Stomach (tissue), 9 donors: ENCODE measurements around the gene ANKRD23. TPM values are rescaled to one million over a fixed set of nuclear protein-coding genes. Genes with fewer than 3 reads are reported as not detected.
"Not testable (repeated sequence)": the region's sequence is repeated elsewhere in the genome, so short reads cannot be mapped to it uniquely, and the experiment has no call there.

Experiments
- DNase-seq, 2 donors: peaks; one replicate each; pipeline versions ENCODE4 v3.0.0 to v3.0.0-alpha.2; 2013 to 2019
- H3K27ac ChIP-seq, 5 donors: fragments of 200-600 bp in 4 of 5; sonication (generic) in 4 of 5; one replicate each; pipeline ENCODE4 v1.5.1; 2013 to 2019; ENCODE audit warnings: mild to moderate bottlenecking in 1 of 5, moderate library complexity in 1 of 5
- H3K27me3 ChIP-seq, 3 donors: fragments of 200-600 bp; sonication (generic); one replicate each; pipeline ENCODE4 v1.5.1; 2017 to 2019; ENCODE audit warnings: mixed run types in 1 of 3
- H3K36me3 ChIP-seq, 4 donors: fragments of 200-600 bp; sonication (generic); 1 replicate in 3 of 4; 2 replicates in 1 of 4; pipeline ENCODE4 v1.5.1; 2016 to 2019
- H3K4me1 ChIP-seq, 4 donors: fragments of 200-600 bp; sonication (generic); one replicate each; pipeline ENCODE4 v1.5.1; 2016 to 2019
- H3K4me3 ChIP-seq, 4 donors: fragments of 200-600 bp; sonication (generic) in 3 of 4; one replicate each; pipeline ENCODE4 v1.5.1; 2016 to 2019; ENCODE audit warnings: mild to moderate bottlenecking in 1 of 4
- H3K9me3 ChIP-seq, 4 donors: fragments of 200-600 bp; sonication (generic); one replicate each; pipeline ENCODE4 v1.5.1; 2016 to 2019
- CTCF ChIP-seq, 7 experiments: fragments of 450-650 bp in 4 of 7; fragments of 200-600 bp in 3 of 7; sonication (generic) in 3 of 7; IDR thresholded peaks; one replicate each; pipeline ENCODE4 v1.5.1; 2016 to 2019; ENCODE audit warnings: antibody characterized with exemption in 7 of 7, control low read depth in 2 of 7, mild to moderate bottlenecking in 1 of 7
- EP300 ChIP-seq: sonication (generic); formaldehyde crosslinking; IDR thresholded peaks from one replicate; pipeline ENCODE4 v1.6.1; 2017; ENCODE audit warnings: antibody characterized with exemption
- POLR2A ChIP-seq, 4 donors: fragments of 450-650 bp; IDR thresholded peaks; one replicate each; pipeline ENCODE4 v1.6.1; 2016; ENCODE audit warnings: antibody characterized with exemption in 4 of 4, control low read depth in 2 of 4, mild to moderate bottlenecking in 1 of 4, moderate library complexity in 1 of 4
- POLR2AphosphoS5 ChIP-seq, 3 donors: sonication (generic); formaldehyde crosslinking; IDR thresholded peaks; one replicate each; pipeline ENCODE4 v1.6.1; 2016; ENCODE audit warnings: antibody characterized with exemption in 3 of 3
- WGBS, 5 donors: extraction: QIAGEN DNeasy Blood & Tissue Kit in 3 of 5; methylation state at CpG; one replicate each; pipeline versions ENCODE4 v1.1.5 to v1.1.7; 2013 to 2018; 5-methylcytosine and 5-hydroxymethylcytosine counted together
- intact Hi-C: fragments of 100-400 bp; cut with DNase I; formaldehyde crosslinking; loops from one replicate; pipeline ENCODE4 v1.15.1; 2023; ENCODE audit warnings: low total_unique reads
- polyA plus RNA-seq, 3 donors: library from polyadenylated mRNA; stranded (reverse); fragments of 200-250 nt; gene quantifications; one replicate each; pipeline ENCODE4 v1.2.3, GENCODE V29; 2013
- total RNA-seq, 5 donors: library from RNA; depleted of rRNA; stranded (reverse); fragments of >200 nt; gene quantifications; one replicate each; pipeline versions ENCODE4 v1.1.0 to v1.2.3, GENCODE V29; 2014 to 2016
- donor health status: healthy with polysubstance abuse.
- donor health status: Bipolar disorder and iron deficiency.
- donor health status: healthy.

The ANKRD23 gene
- total and polyA plus RNA-seq, 8 donors: 1.00 to 3.6 (median 2.3) TPM; not detected in 1

GRCh38 chr2:96799623-96799935 is 44.2 kb downstream of the ANKRD23 start:
- Histone ChIP-seq H3K9me3 (no peaks in the 10 kb centered on the region), H3K27me3 (no peaks in the 10 kb centered on the region), H3K4me1 (peaks cover 0 to 9% (median 8%) of the 10 kb centered on the region in 4 donors), H3K4me3 (no peak overlapping the region), H3K27ac (no peak overlapping the region), H3K36me3 (peaks cover 10 to 59% (median 53%) of the 10 kb centered on the region in 4 donors)
- no peak for DNase-seq
- TF ChIP-seq POLR2A (IDR thresholded peaks at IDR 0.05) (no peak), EP300 (no peak), POLR2AphosphoS5 (IDR thresholded peaks at IDR 0.05) (no peak), CTCF (IDR thresholded peaks at IDR 0.05) (no peak)
- intact Hi-C loops: no loop called here
- WGBS, 5 donors: 90 to 97% (median 96%) methylated on average over 8 of the region's 8 CpGs

GRCh38 chr2:96798733-96799622 is 44.8 kb downstream of the ANKRD23 start:
- Histone ChIP-seq H3K36me3 (peaks cover 10 to 55% (median 53%) of the 10 kb centered on the region in 4 donors), H3K9me3 (no peaks in the 10 kb centered on the region), H3K27me3 (no peaks in the 10 kb centered on the region), H3K27ac (no peak overlapping the region), H3K4me3 (no peak overlapping the region), H3K4me1 (peaks cover 0 to 9% (median 8%) of the 10 kb centered on the region in 4 donors)
- no peak for DNase-seq
- intact Hi-C loops: no loop called here
- WGBS, 5 donors: 87 to 93% (median 90%) methylated on average over 22 to 23 of the region's 23 CpGs
- TF ChIP-seq CTCF (IDR thresholded peaks at IDR 0.05) (no peak), EP300 (no peak), POLR2A (IDR thresholded peaks at IDR 0.05) (no peak), POLR2AphosphoS5 (IDR thresholded peaks at IDR 0.05) (no peak)

- no peak for DNase-seq
- intact Hi-C loops: no loop called here
- Histone ChIP-seq H3K36me3 (peaks cover 10 to 46% (median 44%) of the 10 kb centered on the region in 4 donors), H3K4me3 (no peak overlapping the region), H3K27me3 (no peaks in the 10 kb centered on the region), H3K9me3 (no peaks in the 10 kb centered on the region), H3K27ac (no peak overlapping the region), H3K4me1 (peaks cover 0 to 9% (median 8%) of the 10 kb centered on the region in 4 donors)
- WGBS, 5 donors: 94 to 97% (median 96%) methylated on average over 22 to 23 of the region's 23 CpGs
- TF ChIP-seq POLR2AphosphoS5 (IDR thresholded peaks at IDR 0.05) (no peak), CTCF (IDR thresholded peaks at IDR 0.05) (no peak), POLR2A (IDR thresholded peaks at IDR 0.05) (no peak), EP300 (no peak)
Observed at GRCh38 chr2:96797066-96797625, 46.7 kb downstream of the ANKRD23 start.

- H3K4me1 ChIP-seq, H3K27ac ChIP-seq, H3K4me3 ChIP-seq, intact Hi-C loops, H3K27me3 ChIP-seq, H3K9me3 ChIP-seq, DNase-seq: not testable (repeated sequence)
- H3K36me3 ChIP-seq: peaks cover 10 to 39% (median 39%) of the 10 kb centered on the region in 4 donors
- 87 to 92% (median 89%) methylated on average over 6 of the region's 6 CpGs for WGBS, 5 donors
Observed at GRCh38 chr2:96796497-96796896, 47.3 kb downstream of the ANKRD23 start.

GRCh38 chr2:96795076-96795475 is 48.7 kb downstream of the ANKRD23 start:
- H3K4me3 ChIP-seq: no peak overlapping the region
- H3K4me1 ChIP-seq: no peaks in the 10 kb centered on the region
- TF ChIP-seq CTCF (IDR thresholded peaks at IDR 0.05) (no peak), POLR2A (IDR thresholded peaks at IDR 0.05) (no peak)
- H3K27ac ChIP-seq: no peak overlapping the region
- no peaks in the 10 kb centered on the region for H3K27me3 ChIP-seq
- 89 to 97% (median 93%) methylated on average over 6 of the region's 6 CpGs for WGBS, 5 donors
- intact Hi-C loops: no loop called here
- no peaks in the 10 kb centered on the region for H3K9me3 ChIP-seq
- peaks cover 10 to 33% (median 33%) of the 10 kb centered on the region in 4 donors for H3K36me3 ChIP-seq
- no peak for DNase-seq
